Mesendoderm (in vitro differentiated cells): ENCODE measurements around the gene ZBTB40.

ENCODE experiments used
- DNase-seq: peaks from one replicate; pipeline ENCODE4 v3.0.0; 2013
- H2AK5ac ChIP-seq: 2 replicates; pipeline ENCODE4 v1.6.1; 2013; ENCODE audit warnings: low read length, inconsistent platforms
- H2BK120ac ChIP-seq: 2 replicates; pipeline ENCODE4 v1.6.1; 2013; ENCODE audit warnings: low read depth, mild to moderate bottlenecking, low read length, moderate library complexity, mixed read lengths
- H2BK15ac ChIP-seq: replicated peaks from 2 replicates; pipeline ENCODE4 v1.6.1; 2013; ENCODE audit warnings: low read depth, mild to moderate bottlenecking, moderate library complexity
- H2BK5ac ChIP-seq: 2 replicates; pipeline ENCODE4 v1.6.1; 2013; ENCODE audit warnings: low read length, inconsistent platforms
- H3K18ac ChIP-seq: 2 replicates; pipeline ENCODE4 v1.6.1; 2013; ENCODE audit warnings: mild to moderate bottlenecking, low read length, mixed read lengths
- H3K23ac ChIP-seq: one replicate; pipeline ENCODE4 v1.6.1; 2013; ENCODE audit warnings: low read length
- H3K27ac ChIP-seq: 2 replicates; pipeline ENCODE4 v1.5.1; 2013; ENCODE audit warnings: low read depth, mild to moderate bottlenecking, inconsistent platforms, low read length, moderate library complexity
- H3K27me3 ChIP-seq: 2 replicates; pipeline ENCODE4 v1.6.1; 2013; ENCODE audit warnings: low read length, control low read depth, mild to moderate bottlenecking, inconsistent platforms; ENCODE audit not compliant: insufficient read depth, poor library complexity
- H3K36me3 ChIP-seq: 2 replicates; pipeline ENCODE4 v1.6.1; 2013; ENCODE audit warnings: low read length, inconsistent platforms; ENCODE audit not compliant: control insufficient read depth, insufficient read depth
- H3K4ac ChIP-seq: one replicate; pipeline ENCODE4 v1.6.1; 2013; ENCODE audit warnings: low read depth, mild to moderate bottlenecking, low read length, moderate library complexity
- H3K4me1 ChIP-seq: 2 replicates; pipeline ENCODE4 v1.6.1; 2013; ENCODE audit warnings: low read depth, low read length, inconsistent platforms; ENCODE audit not compliant: control insufficient read depth
- H3K4me2 ChIP-seq: 2 replicates; pipeline ENCODE4 v1.6.1; 2013; ENCODE audit warnings: low read length
- H3K4me3 ChIP-seq: 2 replicates; pipeline ENCODE4 v1.5.1; 2013; ENCODE audit warnings: mild to moderate bottlenecking, low read length
- H3K56ac ChIP-seq: one replicate; pipeline ENCODE4 v1.6.1; 2013; ENCODE audit warnings: low read length
- H3K79me1 ChIP-seq: 2 replicates; pipeline ENCODE4 v1.6.1; 2013; ENCODE audit warnings: low read length, inconsistent platforms
- H3K79me2 ChIP-seq: 2 replicates; pipeline ENCODE4 v1.6.1; 2013; ENCODE audit warnings: mild to moderate bottlenecking, low read length; ENCODE audit not compliant: control insufficient read depth, insufficient read depth
- H3K9ac ChIP-seq: 2 replicates; pipeline ENCODE4 v1.6.1; 2013; ENCODE audit warnings: low read length, inconsistent platforms
- H4K5ac ChIP-seq: one replicate; pipeline ENCODE4 v1.6.1; 2013; ENCODE audit warnings: low read length
- H4K8ac ChIP-seq: one replicate; pipeline ENCODE4 v1.6.1; 2013; ENCODE audit warnings: low read depth, mild to moderate bottlenecking, control low read depth, low read length, moderate library complexity
- whole genome bisulfite sequencing: extraction: QIAGEN DNeasy Blood & Tissue Kit; methylation state at CpG from one replicate; pipeline ENCODE4 v1.1.7; 2013; ENCODE audit warnings: low lambda C conversion rate, missing lambda C conversion rate; ENCODE audit not compliant: insufficient coverage; ENCODE audit errors: extremely low coverage; 5-methylcytosine and 5-hydroxymethylcytosine counted together

The ZBTB40 gene

GRCh38 chr1:22472596-22472995, 20.9 kb downstream of the ZBTB40 start:
- no peak overlapping the region for H3K27ac ChIP-seq
- H3K4me3 ChIP-seq, result no peak overlapping the region
- no peak overlapping the region for H3K18ac ChIP-seq
- no peak overlapping the region for H3K4ac ChIP-seq
- H3K4me1 ChIP-seq, result no peaks in the 10 kb centered on the region
- H4K8ac ChIP-seq, result no peak overlapping the region
- H2BK5ac ChIP-seq, result no peak overlapping the region
- no peak overlapping the region for H3K9ac ChIP-seq
- no peak for DNase-seq
- no CpG with 5 or more reads among the region's 2 CpGs for WGBS
- no peak overlapping the region for H3K4me2 ChIP-seq
- peaks cover 6% of the 10 kb centered on the region for H3K79me1 ChIP-seq
- no peaks in the 10 kb centered on the region for H3K27me3 ChIP-seq
- H3K36me3 ChIP-seq, result no peaks in the 10 kb centered on the region
- no peak overlapping the region for H4K5ac ChIP-seq
- no peak overlapping the region for H3K56ac ChIP-seq
- no peak overlapping the region for H3K23ac ChIP-seq
- no peak overlapping the region for H2BK15ac ChIP-seq
- H2BK120ac ChIP-seq, result no peak overlapping the region
- H3K79me2 ChIP-seq, result peaks cover 3% of the 10 kb centered on the region
- no peak overlapping the region for H2AK5ac ChIP-seq

GRCh38 chr1:22473952-22474351, 22.3 kb downstream of the ZBTB40 start:
- H2BK120ac ChIP-seq, result no peak overlapping the region
- H3K79me2 ChIP-seq, result peaks cover 3% of the 10 kb centered on the region
- no peak overlapping the region for H2AK5ac ChIP-seq
- peaks cover 6% of the 10 kb centered on the region for H3K79me1 ChIP-seq
- H4K8ac ChIP-seq, result no peak overlapping the region
- no peak overlapping the region for H3K4ac ChIP-seq
- H4K5ac ChIP-seq, result no peak overlapping the region
- DNase-seq, result no peak
- no peak overlapping the region for H3K9ac ChIP-seq
- no peak overlapping the region for H3K4me3 ChIP-seq
- H3K4me1 ChIP-seq, result no peaks in the 10 kb centered on the region
- no peak overlapping the region for H2BK15ac ChIP-seq
- H3K23ac ChIP-seq, result no peak overlapping the region
- no peak overlapping the region for H3K56ac ChIP-seq
- no peaks in the 10 kb centered on the region for H3K27me3 ChIP-seq
- H3K18ac ChIP-seq, result no peak overlapping the region
- no CpG with 5 or more reads among the region's 4 CpGs for WGBS
- H3K27ac ChIP-seq, result no peak overlapping the region
- H3K36me3 ChIP-seq, result no peaks in the 10 kb centered on the region
- H3K4me2 ChIP-seq, result no peak overlapping the region
- no peak overlapping the region for H2BK5ac ChIP-seq

- Histone ChIP-seq H3K27me3 (no peaks in the 10 kb centered on the region), H4K5ac (no peak overlapping the region), H3K36me3 (no peaks in the 10 kb centered on the region), H3K4me3 (no peak overlapping the region), H3K9ac (no peak overlapping the region), H3K79me2 (peaks cover 3% of the 10 kb centered on the region), H2BK120ac (no peak overlapping the region), H3K4me2 (no peak overlapping the region), H3K18ac (no peak overlapping the region), H3K4ac (no peak overlapping the region), H3K23ac (no peak overlapping the region), H2BK15ac (no peak overlapping the region), H3K56ac (no peak overlapping the region), H2AK5ac (no peak overlapping the region), H3K27ac (no peak overlapping the region), H2BK5ac (no peak overlapping the region), H3K79me1 (peaks cover 4% of the 10 kb centered on the region), H4K8ac (no peak overlapping the region), H3K4me1 (no peaks in the 10 kb centered on the region)
- no CpG with 5 or more reads among the region's 5 CpGs for WGBS
- DNase-seq, result no peak
Measured at GRCh38 chr1:22476566-22476965, 24.9 kb downstream of the ZBTB40 start.

- H3K79me1 ChIP-seq, result peaks cover 10% of the 10 kb centered on the region
- no peak overlapping the region for H2AK5ac ChIP-seq
- H3K18ac ChIP-seq, result no peak overlapping the region
- no peak overlapping the region for H3K4ac ChIP-seq
- no peak overlapping the region for H2BK5ac ChIP-seq
- H2BK120ac ChIP-seq, result no peak overlapping the region
- no peak overlapping the region for H3K9ac ChIP-seq
- H4K8ac ChIP-seq, result no peak overlapping the region
- no peak for DNase-seq
- no peak overlapping the region for H4K5ac ChIP-seq
- no peak overlapping the region for H3K27ac ChIP-seq
- H3K27me3 ChIP-seq, result no peaks in the 10 kb centered on the region
- no CpG with 5 or more reads among the region's 2 CpGs for WGBS
- no peak overlapping the region for H3K4me2 ChIP-seq
- no peak overlapping the region for H3K56ac ChIP-seq
- H3K4me1 ChIP-seq, result peaks cover 7% of the 10 kb centered on the region
- peaks cover 6% of the 10 kb centered on the region for H3K79me2 ChIP-seq
- H2BK15ac ChIP-seq, result no peak overlapping the region
- H3K36me3 ChIP-seq, result no peaks in the 10 kb centered on the region
- no peak overlapping the region for H3K23ac ChIP-seq
- H3K4me3 ChIP-seq, result no peak overlapping the region
Measured at GRCh38 chr1:22483121-22483520, 31.5 kb downstream of the ZBTB40 start.

GRCh38 chr1:22484706-22485345, 33.2 kb downstream of the ZBTB40 start:
- no peak overlapping the region for H2BK120ac ChIP-seq
- peaks cover 6% of the 10 kb centered on the region for H3K79me2 ChIP-seq
- H3K4me1 ChIP-seq, result peaks cover 18% of the 10 kb centered on the region
- no peak overlapping the region for H3K23ac ChIP-seq
- H3K36me3 ChIP-seq, result no peaks in the 10 kb centered on the region
- no peak overlapping the region for H3K56ac ChIP-seq
- H3K4me2 ChIP-seq, result no peak overlapping the region
- no peak overlapping the region for H3K27ac ChIP-seq
- DNase-seq, result no peak
- H3K9ac ChIP-seq, result no peak overlapping the region
- no CpG with 5 or more reads among the region's 2 CpGs for WGBS
- H2BK5ac ChIP-seq, result no peak overlapping the region
- H3K4me3 ChIP-seq, result no peak overlapping the region
- no peak overlapping the region for H4K5ac ChIP-seq
- no peak overlapping the region for H2BK15ac ChIP-seq
- no peak overlapping the region for H2AK5ac ChIP-seq
- peaks cover 14% of the 10 kb centered on the region for H3K79me1 ChIP-seq
- H3K27me3 ChIP-seq, result no peaks in the 10 kb centered on the region
- no peak overlapping the region for H4K8ac ChIP-seq
- H3K4ac ChIP-seq, result no peak overlapping the region
- no peak overlapping the region for H3K18ac ChIP-seq

- Histone ChIP-seq H3K36me3 (no peaks in the 10 kb centered on the region), H2AK5ac (no peak overlapping the region), H2BK5ac (no peak overlapping the region), H3K23ac (no peak overlapping the region), H3K27ac (no peak overlapping the region), H3K27me3 (no peaks in the 10 kb centered on the region), H3K79me2 (peaks cover 6% of the 10 kb centered on the region), H3K4ac (no peak overlapping the region), H4K8ac (no peak overlapping the region), H2BK15ac (no peak overlapping the region), H3K56ac (no peak overlapping the region), H3K4me1 (peaks cover 21% of the 10 kb centered on the region), H3K79me1 (peaks cover 15% of the 10 kb centered on the region), H3K9ac (no peak overlapping the region), H4K5ac (no peak overlapping the region), H3K18ac (no peak overlapping the region), H2BK120ac (no peak overlapping the region), H3K4me3 (no peak overlapping the region), H3K4me2 (no peak overlapping the region)
- no peak for DNase-seq
- no CpG with 5 or more reads among the region's 3 CpGs for WGBS
Measured at GRCh38 chr1:22485431-22485830, 33.8 kb downstream of the ZBTB40 start.
